CD4-positive, alpha-beta T cell treated with Interleukin-15 for 4 hours (primary cell): Measurements from ENCODE around the gene ARRB1.
A peak's percentile ranks its signal among the peaks of the same experiment; 100 is the strongest.

ENCODE experiments used
- DNase-seq: peaks from one replicate; pipeline ENCODE4 v3.0.0-alpha.2; 2020; ENCODE audit warnings: low spot score

ARRB1 gene

GRCh38 chr11:75223954-75224643 lies 127.4 kb downstream of the ARRB1 start:
- DNase-seq, result no peak

GRCh38 chr11:75219869-75220268 lies 131.6 kb downstream of the ARRB1 start:
- no peak for DNase-seq

DNA sequence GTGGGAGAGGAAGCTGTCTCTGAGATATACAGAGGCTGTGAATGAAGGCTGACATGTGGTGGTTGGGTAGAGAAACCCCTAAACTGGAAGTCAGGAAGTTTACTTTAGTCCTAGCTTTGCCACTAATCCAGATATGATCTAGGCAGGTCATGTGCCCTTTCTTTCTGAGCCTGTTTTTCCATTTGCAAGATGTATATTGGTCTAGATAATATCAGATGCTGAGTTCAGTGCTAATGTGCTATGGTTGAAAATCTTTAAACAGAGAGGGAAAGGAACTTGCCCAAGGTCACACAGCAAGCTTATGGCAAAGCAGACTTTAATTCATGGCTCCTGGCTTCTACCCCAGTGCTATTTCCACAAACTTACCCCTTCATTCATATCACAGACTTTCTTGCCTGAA lies 136.6 kb downstream of the ARRB1 start:
- no peak for DNase-seq

- DNase-seq, result peak; percentile 62
These were observed 137.0 kb downstream of the ARRB1 start for GRCh38 chr11:75214411-75214821.
